Erythroblast (primary cell): ENCODE results near the gene PCBP3.

Experiments used
- GATA1 ChIP-seq: IDR thresholded peaks from 2 replicates; pipeline ENCODE4 v1.6.1; 2011; ENCODE audit warnings: low read depth, mild to moderate bottlenecking, control low read depth, low read length, moderate library complexity
- POLR2A ChIP-seq: IDR thresholded peaks from 2 replicates; pipeline ENCODE4 v1.6.1; 2011; ENCODE audit warnings: mild to moderate bottlenecking, low read length

DNA sequence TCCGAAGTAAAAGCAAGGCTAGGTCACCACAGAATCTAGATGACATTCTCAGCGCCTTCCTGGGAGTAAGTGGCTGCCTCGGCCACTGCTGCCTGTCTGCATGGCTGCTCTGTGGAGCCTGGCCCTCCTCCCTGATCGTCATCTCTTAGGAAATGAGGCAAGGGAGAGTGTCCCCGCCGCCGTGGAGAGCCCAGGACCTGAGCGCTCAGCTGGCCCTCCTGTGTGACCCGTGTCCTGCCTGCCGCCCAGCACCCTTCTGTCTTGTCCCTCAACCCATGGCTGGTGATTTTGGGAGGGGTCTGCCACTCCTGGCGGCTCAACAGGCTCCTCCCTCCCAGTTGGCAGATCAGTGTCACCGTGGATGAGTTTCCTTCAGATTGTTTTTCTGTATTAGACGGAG is 181.7 kb downstream of the PCBP3 start:
- TF ChIP-seq POLR2A (no peak), GATA1 (no peak)
